SK-N-SH (cell line): ENCODE measurements around the gene DOK7. TPM values are rescaled to one million over a fixed set of nuclear protein-coding genes. Genes with fewer than 3 reads are reported as not detected.

Experiments used
- CTCF ChIA-PET: fragments of 300-600, 350-600 bp; formaldehyde crosslinking; extraction: SDS; loops from one replicate; lab custom pipeline; 2021; lab: Yijun Ruan, JAX
- POLR2A ChIA-PET: fragments of 350-600 bp; sonication (Branson Sonifier 250); formaldehyde crosslinking; extraction: SDS; loops from one replicate; lab custom pipeline; 2020; ENCODE audit warnings: antibody characterized with exemption, inconsistent platforms; lab: Yijun Ruan, JAX
- DNase-seq: peaks from one replicate; pipeline ENCODE4 v3.0.0; 2012
- H2AFZ ChIP-seq: fragments of 200-600 bp; sonication (generic); 2 replicates; pipeline ENCODE4 v1.8.1; 2016; ENCODE audit warnings: antibody characterized with exemption, mild to moderate bottlenecking, low read depth
- H3F3A ChIP-seq: fragments of 200-600 bp; sonication (generic); replicated peaks from 2 replicates; pipeline ENCODE3; 2016; ENCODE audit warnings: antibody characterized with exemption, mild to moderate bottlenecking; ENCODE audit not compliant: insufficient read depth
- H3K27ac ChIP-seq, 2 experiments: fragments of 200-500 bp in 1 of 2; fragments of 200-600 bp in 1 of 2; sonication (Bioruptor generic) in 1 of 2; sonication (generic), shearing (Covaris generic) in 1 of 2; 2 replicates each; pipeline versions ENCODE4 v1.5.1 to v1.6.1; 2014 to 2016; ENCODE audit warnings: low read depth in 2 of 2, inconsistent platforms in 1 of 2, low read length in 1 of 2, mild to moderate bottlenecking in 1 of 2, mixed read lengths in 1 of 2
- H3K27me3 ChIP-seq: fragments of 200-600 bp; sonication (generic), shearing (Covaris generic); 2 replicates; pipeline ENCODE4 v1.6.1; 2016; ENCODE audit warnings: mixed run types; ENCODE audit not compliant: insufficient read depth
- H3K36me3 ChIP-seq, 2 experiments: fragments of 200-500 bp in 1 of 2; fragments of 200-600 bp in 1 of 2; sonication (Bioruptor generic) in 1 of 2; sonication (generic) in 1 of 2; replicated peaks in 1 of 2; 2 replicates each; pipeline versions ENCODE3 to v1.5.1; 2014 to 2016; ENCODE audit warnings: low read length in 1 of 2, mild to moderate bottlenecking in 1 of 2; ENCODE audit not compliant: insufficient read depth in 2 of 2, control insufficient read depth in 1 of 2
- H3K4me1 ChIP-seq, 2 experiments: fragments of 200-500 bp in 1 of 2; fragments of 200-600 bp in 1 of 2; sonication (Bioruptor generic) in 1 of 2; sonication (generic), shearing (Covaris generic) in 1 of 2; 2 replicates each; pipeline versions ENCODE4 v1.5.1 to v1.6.1; 2014 to 2016; ENCODE audit warnings: low read depth in 1 of 2, low read length in 1 of 2, mixed run types in 1 of 2; ENCODE audit not compliant: insufficient read depth in 2 of 2, control insufficient read depth in 1 of 2
- H3K4me2 ChIP-seq: fragments of 200-600 bp; sonication (generic), shearing (Covaris generic); 2 replicates; pipeline ENCODE4 v1.6.1; 2017; ENCODE audit warnings: mixed run types
- H3K4me3 ChIP-seq, 2 experiments: fragments of 200-500 bp in 1 of 2; fragments of 200-600 bp in 1 of 2; sonication (Bioruptor generic) in 1 of 2; sonication (generic), shearing (Covaris generic) in 1 of 2; 2 replicates each; pipeline versions ENCODE4 v1.5.1 to v1.8.1; 2014 to 2016; ENCODE audit warnings: low read depth in 2 of 2, inconsistent platforms in 1 of 2, low read length in 1 of 2, mild to moderate bottlenecking in 1 of 2, mixed read lengths in 1 of 2, moderate library complexity in 1 of 2
- H3K79me2 ChIP-seq: fragments of 200-600 bp; sonication (generic); 2 replicates; pipeline ENCODE4 v1.8.1; 2017; ENCODE audit warnings: mild to moderate bottlenecking; ENCODE audit not compliant: insufficient read depth
- H3K9ac ChIP-seq: fragments of 200-600 bp; sonication (generic); 2 replicates; pipeline ENCODE4 v1.6.1; 2017; ENCODE audit warnings: mixed run types
- H3K9me2 ChIP-seq: fragments of 200-600 bp; sonication (generic); 2 replicates; pipeline ENCODE4 v1.6.1; 2017; ENCODE audit warnings: mixed run types
- H3K9me3 ChIP-seq: fragments of 200-600 bp; sonication (generic); 2 replicates; pipeline ENCODE4 v1.6.1; 2017; ENCODE audit warnings: mixed run types, mild to moderate bottlenecking, moderate library complexity
- H4K20me1 ChIP-seq: fragments of 200-600 bp; sonication (generic); 2 replicates; pipeline ENCODE4 v1.6.1; 2017; ENCODE audit warnings: mild to moderate bottlenecking, mixed run types; ENCODE audit not compliant: insufficient read depth
- ELF1 ChIP-seq: IDR thresholded peaks from 2 replicates; pipeline ENCODE4 v1.4.0; 2012
- FOXM1 ChIP-seq: IDR thresholded peaks from 2 replicates; pipeline ENCODE4 v1.4.0; 2012; ENCODE audit warnings: low read depth, mild to moderate bottlenecking
- JUND ChIP-seq: IDR thresholded peaks from 2 replicates; pipeline ENCODE4 v1.4.0; 2012
- MEF2A ChIP-seq: IDR thresholded peaks from 2 replicates; pipeline ENCODE4 v1.4.0; 2012; ENCODE audit warnings: low read depth, borderline replicate concordance
- NRF1 ChIP-seq: IDR thresholded peaks from 2 replicates; pipeline ENCODE4 v1.6.1; 2012; ENCODE audit warnings: low read depth, mild to moderate bottlenecking, low read length
- RAD21 ChIP-seq: IDR thresholded peaks from 2 replicates; pipeline ENCODE4 v1.6.1; 2012; ENCODE audit warnings: mild to moderate bottlenecking, low read length
- RCOR1 ChIP-seq: fragments of 150-350 bp; IDR thresholded peaks from 2 replicates; pipeline ENCODE4 v1.6.1; 2017; ENCODE audit warnings: antibody characterized with exemption, low read length
- SMC3 ChIP-seq: IDR thresholded peaks from 2 replicates; pipeline ENCODE4 v1.6.1; 2012; ENCODE audit warnings: low read depth, low read length, improper control_type of control experiment
- USF2 ChIP-seq: fragments of 150-350 bp; IDR thresholded peaks from 2 replicates; pipeline ENCODE4 v1.6.1; 2017; ENCODE audit warnings: antibody characterized with exemption, low read length, low read depth, borderline replicate concordance
- YY1 ChIP-seq: IDR thresholded peaks from 2 replicates; pipeline ENCODE4 v1.4.0; 2012; ENCODE audit warnings: low read depth, mild to moderate bottlenecking
- WGBS: methylation state at CpG from one replicate; pipeline ENCODE4 v1.1.6; 2017; ENCODE audit warnings: low lambda C conversion rate; 5-methylcytosine and 5-hydroxymethylcytosine counted together
- polyA plus RNA-seq, 3 experiments: library from polyadenylated mRNA; depleted of rRNA; stranded (reverse); fragments of >200 nt; gene quantifications; 2 replicates each; pipeline ENCODE4 v1.2.3, GENCODE V29; 2012

Gene DOK7
- polyA plus RNA-seq, 1 of the 3 experiments (the other 2 are of a cell fraction) = not detected

- Histone ChIP-seq H3K27ac (no peak overlapping the region), H3K79me2 (no peaks in the 10 kb centered on the region), H3F3A (no peaks in the 10 kb centered on the region), H3K9ac (no peak overlapping the region), H3K9me3 (no peaks in the 10 kb centered on the region), H3K9me2 (no peaks in the 10 kb centered on the region), H3K4me1 (peaks cover 4 to 13% of the 10 kb centered on the region in 2 experiments; a peak in 3 of 4 replicates), H3K27me3 (no peaks in the 10 kb centered on the region), H4K20me1 (no peaks in the 10 kb centered on the region), H3K4me3 (no peak overlapping the region), H2AFZ (no peak overlapping the region), H3K36me3 (peaks cover 0 to 10% of the 10 kb centered on the region in 2 experiments), H3K4me2 (no peak overlapping the region)
- ChIA-PET CTCF (interaction anchor here (1.2 to 12.3 kb wide), 3 partner anchors 8 to 89 kb away, joined by 3 to 142 read pairs (median 17); no protein-coding TSS in a partner anchor), POLR2A (no interaction called here)
- DNase-seq = no peak
- WGBS = 92% methylated on average over 7 of the region's 16 CpGs
- TF ChIP-seq RCOR1 (no peak), USF2 (no peak), MEF2A (no peak), RAD21 (no peak), ELF1 (no peak), FOXM1 (no peak), JUND (no peak)
Measured at GRCh38 chr4:3434881-3435685, 28.0 kb upstream of the DOK7 start.

GRCh38 chr4:3435686-3435956 lies 27.5 kb upstream of the DOK7 start:
- Histone ChIP-seq H3K9ac (no peak overlapping the region), H3K9me2 (no peaks in the 10 kb centered on the region), H3K4me3 (no peak overlapping the region), H3K27ac (no peak overlapping the region), H3K27me3 (no peaks in the 10 kb centered on the region), H3K4me1 (peaks cover 4 to 13% of the 10 kb centered on the region in 2 experiments; a peak in 3 of 4 replicates), H3K4me2 (no peak overlapping the region), H3F3A (no peaks in the 10 kb centered on the region), H3K79me2 (no peaks in the 10 kb centered on the region), H4K20me1 (no peaks in the 10 kb centered on the region), H3K9me3 (no peaks in the 10 kb centered on the region), H3K36me3 (peaks cover 0 to 7% of the 10 kb centered on the region in 2 experiments), H2AFZ (no peak overlapping the region)
- ChIA-PET POLR2A (no interaction called here), CTCF (interaction anchor here (1.2 to 12.3 kb wide), 3 partner anchors 8 to 90 kb away, joined by 3 to 142 read pairs (median 17); no protein-coding TSS in a partner anchor)
- no peak for TF ChIP-seq NRF1
- TF ChIP-seq SMC3 = no peak
- no peak for TF ChIP-seq YY1
- 79% methylated on average over 2 of the region's 4 CpGs for WGBS
- no peak for DNase-seq
